HepG2 (cell line): ENCODE data around the gene NECAB2. TPM values are rescaled to one million over a fixed set of nuclear protein-coding genes. Genes with fewer than 3 reads are reported as not detected.

Experiments used
- AKNA ChIP-seq: sonication (generic); formaldehyde crosslinking; IDR thresholded peaks from 2 replicates; pipeline ENCODE4 v1.4.0; 2020; ENCODE audit warnings: missing genetic modification reagents, borderline replicate concordance
- ARNT ChIP-seq: fragments of 450-650 bp; IDR thresholded peaks from 2 replicates; pipeline ENCODE4 v1.6.1; 2017
- ATAD3A ChIP-seq: sonication (generic); formaldehyde crosslinking; IDR thresholded peaks from 2 replicates; pipeline ENCODE4 v1.4.0; 2020; ENCODE audit warnings: missing genetic modification reagents
- CENPX ChIP-seq: sonication (generic); formaldehyde crosslinking; IDR thresholded peaks from 2 replicates; pipeline ENCODE4 v1.9.0; 2021; ENCODE audit warnings: mild to moderate bottlenecking, missing genetic modification reagents, moderate library complexity
- DPF2 ChIP-seq: sonication (generic); formaldehyde crosslinking; IDR thresholded peaks from 2 replicates; pipeline ENCODE4 v1.4.0; 2020; ENCODE audit warnings: mild to moderate bottlenecking, low read depth, missing genetic modification reagents, borderline replicate concordance
- ELF3 ChIP-seq: IDR thresholded peaks from 2 replicates; pipeline ENCODE4 v1.6.1; 2016; ENCODE audit warnings: missing genetic modification reagents, missing compliant biosample characterization
- FOXA3 ChIP-seq: IDR thresholded peaks from 2 replicates; pipeline ENCODE4 v1.6.1; 2016; ENCODE audit warnings: missing genetic modification reagents, missing compliant biosample characterization
- GATAD2A ChIP-seq: IDR thresholded peaks from 2 replicates; pipeline ENCODE4 v1.6.1; 2016
- HMGA1 ChIP-seq: sonication (generic); formaldehyde crosslinking; conservative IDR thresholded peaks from 2 replicates; pipeline ENCODE4 v1.4.0; 2020; ENCODE audit warnings: missing genetic modification reagents
- MAFK ChIP-seq, 2 experiments: IDR thresholded peaks in 1 of 2; conservative IDR thresholded peaks in 1 of 2; 2 replicates each; pipeline ENCODE4 v1.6.1; 2011; ENCODE audit warnings: improper control_type of control experiment in 2 of 2, low read length in 2 of 2
- MED8 ChIP-seq: sonication (generic); formaldehyde crosslinking; IDR thresholded peaks from 2 replicates; pipeline ENCODE4 v1.8.1; 2023; ENCODE audit warnings: mild to moderate bottlenecking, missing genetic modification reagents; ENCODE audit not compliant: insufficient replicate concordance
- NFKB2 ChIP-seq: sonication (generic); formaldehyde crosslinking; IDR thresholded peaks from 2 replicates; pipeline ENCODE4 v1.4.0; 2020; ENCODE audit warnings: missing genetic modification reagents, borderline replicate concordance
- RFX3 ChIP-seq: IDR thresholded peaks from 2 replicates; pipeline ENCODE4 v1.6.1; 2016; ENCODE audit warnings: missing biosample characterization, missing genetic modification reagents
- TEAD2 ChIP-seq: sonication (generic); formaldehyde crosslinking; IDR thresholded peaks from 2 replicates; pipeline ENCODE4 v1.9.0; 2021; ENCODE audit warnings: missing genetic modification reagents
- THAP9 ChIP-seq: sonication (generic); formaldehyde crosslinking; IDR thresholded peaks from 2 replicates; pipeline ENCODE4; 2020; ENCODE audit warnings: missing genetic modification reagents, mild to moderate bottlenecking, borderline replicate concordance
- YEATS2 ChIP-seq: sonication (generic); formaldehyde crosslinking; IDR thresholded peaks from 2 replicates; pipeline ENCODE4 v1.4.0; 2020; ENCODE audit warnings: missing genetic modification reagents, borderline replicate concordance
- YEATS4 ChIP-seq: sonication (generic); formaldehyde crosslinking; IDR thresholded peaks from 2 replicates; pipeline ENCODE4 v1.4.0; 2020; ENCODE audit warnings: missing genetic modification reagents, borderline replicate concordance
- ZFYVE20 ChIP-seq: sonication (generic); formaldehyde crosslinking; IDR thresholded peaks from 2 replicates; pipeline ENCODE4 v1.8.0; 2023; ENCODE audit warnings: low read depth, mild to moderate bottlenecking, moderate library complexity, missing genetic modification reagents, borderline replicate concordance
- ZNF180 ChIP-seq: sonication (generic); formaldehyde crosslinking; IDR thresholded peaks from 2 replicates; pipeline ENCODE4 v1.4.0; 2020; ENCODE audit warnings: low read depth, missing genetic modification reagents, borderline replicate concordance
- polyA plus RNA-seq, 8 experiments: library from polyadenylated mRNA; depleted of rRNA in 3 of 8; stranded (reverse) in 7 of 8; unstranded in 1 of 8; fragments of >200 nt; fragmentation: Illumina TruSeq in 4 of 8; extraction: Trizol in 4 of 8; gene quantifications; 2 replicates each; pipeline versions ENCODE4 v1.2.1 to v1.2.3, GENCODE V29; 2011 to 2016; ENCODE audit warnings: low read depth in 4 of 8, missing spikeins in 1 of 8, mixed read lengths in 1 of 8; ENCODE audit not compliant: insufficient read depth in 1 of 8
- total RNA-seq, 5 experiments: library from RNA; depleted of rRNA; stranded (reverse); fragments of >200 nt; fragmentation: Illumina TruSeq; extraction: Trizol; gene quantifications; 2 replicates each; pipeline ENCODE4 v1.2.3, GENCODE V29; 2016; ENCODE audit warnings: low read depth in 1 of 5
- TF ChIP-seq, protein P1 (sequence below): sonication (generic); formaldehyde crosslinking; IDR thresholded peaks from 2 replicates; pipeline ENCODE4 v1.5.1; 2020; ENCODE audit warnings: missing genetic modification reagents, mild to moderate bottlenecking, borderline replicate concordance

NECAB2 gene
- total and polyA plus RNA-seq, 2 of the 13 experiments (the other 11 are each of a cell fraction or from before 2014, with no cell fraction given), result 0.21 to 0.49 TPM

GRCh38 chr16:83952940-83953795 is 14.9 kb upstream of the NECAB2 start, which contains the start of gene OSGIN1 (continued):
- TF ChIP-seq RFX3 (CRISPR knock-in tag), result no peak; the same call in 1 of the 2 replicates
- peak; percentile 85; the same call in 1 of the 2 replicates for TF ChIP-seq THAP9 (CRISPR knock-in tag)
- TF ChIP-seq YEATS4, result peak; percentile 87
- TF ChIP-seq HMGA1 (CRISPR knock-in tag), result no peak
- TF ChIP-seq ZNF180 (CRISPR knock-in tag), result 0 out of 2 replicates have a peak, but pooled peaks have one; percentile 48
- 0 out of 2 replicates have a peak, but pooled peaks have one; percentile 58 for TF ChIP-seq AKNA (CRISPR knock-in tag)
- peak; percentile 70; the same call in 1 of the 2 replicates for TF ChIP-seq TEAD2
- 0 out of 2 replicates have a peak, but pooled peaks have one; percentile 43 for TF ChIP-seq ATAD3A
- no peak for TF ChIP-seq ZFYVE20
- TF ChIP-seq DPF2 (CRISPR knock-in tag), result no peak; the same call in 1 of the 2 replicates
- TF ChIP-seq FOXA3, result peak; percentile 73; the same call in 1 of the 2 replicates
- peak; percentile 69 for TF ChIP-seq NFKB2 (CRISPR knock-in tag)
- TF ChIP-seq YEATS2 (CRISPR knock-in tag), result peak; percentile 75; the same call in 1 of the 2 replicates
- TF ChIP-seq MAFK (conservative IDR thresholded peaks at IDR 0.05 in 1 of 2, IDR thresholded peaks at IDR 0.05 in 1 of 2; ENCODE audit: low read length in 2 of 2), result peak; percentile 70 to 93
- TF ChIP-seq, protein P1, sequence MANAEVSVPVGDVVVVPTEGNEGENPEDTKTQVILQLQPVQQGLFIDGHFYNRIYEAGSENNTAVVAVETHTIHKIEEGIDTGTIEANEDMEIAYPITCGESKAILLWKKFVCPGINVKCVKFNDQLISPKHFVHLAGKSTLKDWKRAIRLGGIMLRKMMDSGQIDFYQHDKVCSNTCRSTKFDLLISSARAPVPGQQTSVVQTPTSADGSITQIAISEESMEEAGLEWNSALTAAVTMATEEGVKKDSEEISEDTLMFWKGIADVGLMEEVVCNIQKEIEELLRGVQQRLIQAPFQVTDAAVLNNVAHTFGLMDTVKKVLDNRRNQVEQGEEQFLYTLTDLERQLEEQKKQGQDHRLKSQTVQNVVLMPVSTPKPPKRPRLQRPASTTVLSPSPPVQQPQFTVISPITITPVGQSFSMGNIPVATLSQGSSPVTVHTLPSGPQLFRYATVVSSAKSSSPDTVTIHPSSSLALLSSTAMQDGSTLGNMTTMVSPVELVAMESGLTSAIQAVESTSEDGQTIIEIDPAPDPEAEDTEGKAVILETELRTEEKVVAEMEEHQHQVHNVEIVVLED (CRISPR knock-in tag), result peak; percentile 42; the same call in 1 of the 2 replicates
- no peak for TF ChIP-seq CENPX (CRISPR knock-in tag)
- TF ChIP-seq MED8 (CRISPR knock-in tag), result peak; percentile 64
- TF ChIP-seq ELF3 (CRISPR knock-in tag), result peak; percentile 49
- no peak for TF ChIP-seq ARNT
- TF ChIP-seq GATAD2A, result peak; percentile 58
